GM12872 (cell line): ENCODE measurements around the gene OSBPL10.

Experiments used
- CTCF ChIP-seq: IDR thresholded peaks from 3 replicates; pipeline ENCODE4 v1.5.1; 2011; ENCODE audit warnings: low read depth, mild to moderate bottlenecking, low read length, moderate library complexity; ENCODE audit not compliant: insufficient read depth

Gene OSBPL10

GRCh38 chr3:31882895-31883294, 98.2 kb downstream of the OSBPL10 start:
- no peak for TF ChIP-seq CTCF

GRCh38 chr3:31882431-31882830, 98.6 kb downstream of the OSBPL10 start:
- no peak for TF ChIP-seq CTCF

GRCh38 chr3:31880482-31881078, 100.5 kb downstream of the OSBPL10 start:
- TF ChIP-seq CTCF, result no peak

GRCh38 chr3:31880020-31880419, 101.0 kb downstream of the OSBPL10 start:
- no peak for TF ChIP-seq CTCF

- no peak for TF ChIP-seq CTCF
These were observed 101.7 kb downstream of the OSBPL10 start for GRCh38 chr3:31879365-31879764.

GRCh38 chr3:31878231-31878838, 102.7 kb downstream of the OSBPL10 start:
- no peak for TF ChIP-seq CTCF

GRCh38 chr3:31876331-31876730, 104.7 kb downstream of the OSBPL10 start:
- TF ChIP-seq CTCF, result no peak

GRCh38 chr3:31875437-31875836, 105.6 kb downstream of the OSBPL10 start:
- TF ChIP-seq CTCF, result no peak
